Stimulated activated CD4-positive, alpha-beta T cell treated with anti-CD3 and anti-CD28 coated beads, Interleukin-2, amount 100 ng/mL, for 4 hours (primary cell): ENCODE measurements around the gene FLT4.

Source experiments
- DNase-seq: peaks from one replicate; pipeline ENCODE4 v3.0.0-alpha.2; 2020; ENCODE audit warnings: low read depth

FLT4 gene

GRCh38 chr5:180591311-180591887 lies 58.0 kb downstream of the FLT4 start, which contains the start of gene SCGB3A1:
Gene SCGB3A1 (minus strand): TSS chr5:180591499. CDS start chr5:180591462, 37 bp downstream.
- DNase-seq, result no peak

DNA sequence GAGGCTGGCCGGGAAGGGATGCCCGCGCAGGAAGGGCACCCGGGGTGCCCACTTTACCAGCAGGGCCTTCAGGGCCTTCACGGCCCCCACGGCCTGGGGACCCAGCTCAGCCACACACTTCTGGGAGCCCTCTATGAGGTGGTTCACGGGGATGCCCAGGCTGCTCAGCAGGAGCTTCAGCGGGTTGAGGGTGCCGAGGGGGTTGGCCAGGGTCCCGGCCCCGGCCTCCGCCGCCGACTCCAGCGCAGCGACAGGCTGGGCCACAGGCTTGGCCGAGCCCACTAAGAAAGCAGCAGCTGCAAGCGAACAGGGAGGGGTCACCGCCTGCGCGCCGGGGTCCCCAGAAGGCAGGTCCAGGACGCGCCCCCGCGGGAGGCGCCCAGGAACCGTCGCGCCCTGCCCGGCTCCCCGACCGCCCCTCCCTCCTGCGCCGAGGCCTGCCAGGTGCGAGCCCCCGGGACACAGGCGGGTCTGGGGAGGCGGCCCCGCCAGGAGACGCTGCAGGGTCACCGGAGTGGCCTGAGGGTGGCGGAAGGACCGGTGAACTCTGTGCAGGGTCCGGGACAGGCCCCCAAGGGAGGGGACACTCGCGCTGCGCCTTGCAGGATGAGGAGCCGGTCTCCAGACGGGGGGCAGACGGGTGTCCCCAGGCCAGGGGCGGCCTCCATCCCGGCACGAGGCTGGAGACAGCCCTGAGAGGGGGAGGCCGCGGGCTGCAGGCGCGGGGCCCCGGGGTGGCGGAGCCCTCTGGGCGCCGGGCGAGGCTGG lies 58.7 kb downstream of the FLT4 start:
- no peak for DNase-seq

GRCh38 chr5:180589771-180590542 lies 59.4 kb downstream of the FLT4 start:
- no peak for DNase-seq

GRCh38 chr5:180586870-180587269 lies 62.5 kb downstream of the FLT4 start:
- no peak for DNase-seq

DNA sequence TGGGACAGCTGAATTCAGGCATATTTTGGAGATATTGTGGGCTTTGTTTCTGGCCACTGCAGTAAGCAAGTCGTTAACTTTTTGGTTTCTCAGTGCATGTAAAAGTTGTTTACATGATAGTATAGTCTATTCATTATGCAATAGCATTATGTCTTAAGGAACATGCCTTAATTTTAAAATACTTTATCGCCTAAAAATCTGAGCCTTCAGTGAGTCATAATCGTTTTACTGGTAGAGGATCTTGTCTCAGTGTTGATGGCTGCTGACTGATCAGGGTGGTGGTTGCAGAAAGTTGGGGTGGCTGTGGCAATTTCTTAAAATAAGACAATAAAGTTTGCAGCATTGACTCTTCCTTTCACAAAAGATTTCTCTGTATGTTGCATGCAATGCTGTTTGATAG lies 63.2 kb downstream of the FLT4 start:
- no peak for DNase-seq

DNA sequence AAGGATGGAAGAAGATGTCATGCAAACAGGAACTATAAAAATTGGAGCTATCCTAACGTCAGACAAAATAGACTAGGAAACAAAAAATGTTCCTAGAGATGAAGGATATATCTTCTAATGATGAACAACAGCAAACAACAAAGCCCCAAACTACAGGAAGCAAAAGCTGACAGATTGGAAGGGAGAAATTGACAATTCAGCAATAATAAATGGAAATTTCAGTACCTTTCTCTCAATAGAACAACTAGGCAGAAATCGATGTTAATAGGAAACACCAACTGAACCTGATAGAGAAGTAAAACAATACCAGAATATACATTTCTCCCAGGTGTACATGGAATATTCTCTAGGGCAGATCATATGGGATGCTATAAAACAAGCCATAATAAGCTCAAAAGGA lies 65.7 kb downstream of the FLT4 start:
- DNase-seq, result no peak

- no peak for DNase-seq
Measured at GRCh38 chr5:180580681-180581080, 68.7 kb downstream of the FLT4 start.

DNA sequence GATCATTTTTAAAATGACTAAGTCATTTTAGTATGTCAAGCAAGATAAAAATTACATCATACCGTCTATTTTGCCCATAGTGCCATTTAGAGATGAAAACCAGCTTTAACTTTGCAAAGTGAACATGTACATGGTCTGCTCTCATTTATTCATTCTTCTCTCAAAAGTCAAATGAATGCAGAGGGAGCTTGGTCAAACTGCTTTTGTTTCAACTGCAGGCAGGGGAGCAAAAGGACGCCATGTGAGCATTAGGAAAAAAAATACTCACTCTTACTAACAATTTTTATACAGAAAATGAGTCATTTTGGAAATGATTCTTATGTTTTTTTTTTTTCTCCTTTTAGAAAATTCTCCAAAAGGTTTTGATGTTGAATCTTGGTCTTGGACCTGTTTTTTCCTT lies 73.8 kb downstream of the FLT4 start:
- no peak for DNase-seq

GRCh38 chr5:180568914-180569313 lies 80.5 kb downstream of the FLT4 start:
- no peak for DNase-seq

- no peak for DNase-seq
Measured at GRCh38 chr5:180563994-180564393, 85.4 kb downstream of the FLT4 start.

DNA sequence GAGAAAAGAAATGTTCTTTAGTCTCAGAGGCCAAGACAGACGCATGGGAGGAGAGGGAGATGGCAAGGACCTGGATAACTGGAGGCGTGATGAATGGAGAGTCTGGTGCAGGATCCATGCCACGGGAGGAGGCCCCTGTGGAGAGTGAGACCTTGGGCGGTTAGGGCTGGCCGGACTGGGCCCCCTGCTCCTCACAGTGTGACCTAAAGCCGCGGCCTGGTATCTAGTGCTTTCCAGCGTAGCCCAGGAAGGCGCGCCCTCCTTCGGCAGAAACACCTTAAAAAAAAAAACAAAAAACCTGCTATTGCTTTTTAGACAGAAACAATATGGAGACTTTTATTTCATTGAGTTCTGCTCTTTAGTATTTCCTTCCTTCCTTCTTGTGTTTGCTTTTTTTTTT lies 91.2 kb downstream of the FLT4 start:
- DNase-seq, result no peak

DNA sequence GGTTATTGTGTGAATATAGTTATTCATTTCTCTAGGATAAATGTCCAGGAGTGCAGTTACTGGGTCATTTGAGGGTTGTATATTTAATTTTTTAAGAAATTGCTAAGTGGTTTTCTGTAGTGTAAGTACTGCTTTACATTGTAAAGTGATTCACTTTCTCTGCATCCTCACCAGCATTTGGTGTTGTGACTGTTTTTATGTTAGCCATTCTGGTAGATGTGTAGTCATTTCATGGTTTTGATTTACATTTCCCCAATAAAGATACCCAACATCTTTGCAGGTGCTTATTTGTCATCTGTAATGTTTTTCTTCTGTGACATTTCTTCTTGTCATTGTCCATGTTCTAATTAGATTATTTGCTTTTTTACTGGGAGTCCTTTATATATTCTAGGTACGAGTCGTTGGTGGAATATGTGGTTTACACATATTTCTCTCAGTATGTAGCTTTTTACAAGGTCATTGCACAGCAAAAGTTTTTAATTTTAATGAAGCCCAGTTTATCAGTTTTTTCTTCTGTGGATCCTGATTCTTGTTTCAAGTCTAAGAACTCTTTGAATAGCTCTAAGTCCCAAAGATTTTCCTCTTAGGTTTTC lies 92.1 kb downstream of the FLT4 start:
- no peak for DNase-seq

DNA sequence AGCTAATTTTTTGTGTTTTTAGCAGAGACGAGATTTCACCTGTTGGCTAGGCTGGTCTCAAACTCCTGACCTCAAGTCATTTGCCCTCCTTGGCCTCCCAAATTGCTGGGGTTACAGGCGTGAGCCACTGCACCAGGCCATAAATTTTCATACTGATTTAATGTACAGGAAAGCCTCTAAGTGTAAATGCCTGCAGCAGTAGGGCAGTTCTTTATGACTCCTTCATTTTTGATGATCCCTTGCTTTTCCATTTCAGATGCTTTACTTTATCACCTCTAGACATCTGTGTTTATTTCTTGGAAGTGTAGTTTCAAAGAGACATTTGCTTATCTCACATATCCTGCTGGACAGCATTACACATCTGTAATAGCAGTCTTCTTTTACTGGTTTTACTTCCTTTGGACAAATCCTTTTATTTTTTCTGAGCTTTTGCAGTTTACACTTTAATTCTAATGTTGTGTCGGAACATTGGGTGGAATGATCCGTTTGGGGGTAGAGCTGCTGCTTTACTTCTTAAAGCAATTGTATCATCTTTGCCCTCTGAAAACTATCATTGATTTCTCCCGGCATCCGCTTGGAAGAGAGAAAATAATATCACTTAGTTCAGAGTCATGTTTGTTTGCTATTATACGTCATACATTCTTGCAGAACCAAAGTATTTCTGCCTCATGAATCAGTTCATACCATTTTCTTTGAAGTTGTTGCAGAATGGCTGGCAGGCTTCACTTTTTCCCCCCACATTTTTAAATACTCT lies 94.1 kb downstream of the FLT4 start:
- DNase-seq, result no peak

GRCh38 chr5:180553530-180553929 lies 95.9 kb downstream of the FLT4 start:
- no peak for DNase-seq
